GM20431 (cell line): Measurements from ENCODE around the gene PLEKHG4B.
"Not testable (repeated sequence)": the region's sequence is repeated elsewhere in the genome, so short reads cannot be mapped to it uniquely, and the experiment has no call there.

ENCODE experiments used
- in situ Hi-C: fragments of 300-500 bp; cut with MseI, MboI; formaldehyde crosslinking; loops from one replicate; pipeline ENCODE4 v1.15.0; 2020; ENCODE audit warnings: low sequenced_read_pairs; ENCODE audit not compliant: unreplicated experiment

The PLEKHG4B gene

DNA sequence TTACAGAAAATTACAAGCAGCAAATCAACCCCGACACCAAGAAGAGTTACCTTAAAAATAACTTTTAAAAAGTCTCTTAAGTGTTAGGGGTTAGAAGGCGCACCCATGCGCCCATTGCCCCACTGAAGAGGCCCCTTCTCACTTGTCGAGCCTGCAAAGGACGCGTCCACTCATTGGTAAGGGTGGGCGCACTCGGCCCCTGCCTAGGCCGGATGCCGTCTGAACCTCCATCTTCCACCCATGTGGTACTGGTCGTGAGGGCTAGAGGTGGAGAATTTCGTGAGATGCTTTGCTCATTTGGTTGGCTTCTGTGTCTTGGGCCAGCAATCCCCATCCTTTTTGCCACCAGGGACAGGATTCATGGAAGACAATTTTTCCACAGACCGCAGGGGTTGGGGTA lies 71.9 kb downstream of the PLEKHG4B start:
- in situ Hi-C loops, result no loop called here

DNA sequence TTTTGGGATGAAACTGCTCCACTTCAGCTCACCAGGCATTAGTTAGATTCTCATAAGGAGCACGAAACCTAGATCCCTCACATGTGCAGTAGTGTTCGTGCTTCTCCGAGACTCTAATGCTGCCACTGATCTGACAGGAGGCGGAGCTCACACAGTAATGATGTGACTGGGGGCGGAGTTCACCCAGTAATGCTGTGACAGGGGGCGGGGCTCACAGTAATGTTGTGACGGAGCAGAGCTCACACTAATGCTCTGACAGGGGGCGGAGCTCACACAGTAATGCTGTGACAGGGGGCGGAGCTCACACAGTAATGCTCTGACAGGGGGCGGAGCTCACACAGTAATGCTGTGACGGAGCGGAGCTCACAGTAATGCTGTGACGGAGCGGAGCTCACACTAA lies 72.3 kb downstream of the PLEKHG4B start:
- in situ Hi-C loops, result no loop called here

DNA sequence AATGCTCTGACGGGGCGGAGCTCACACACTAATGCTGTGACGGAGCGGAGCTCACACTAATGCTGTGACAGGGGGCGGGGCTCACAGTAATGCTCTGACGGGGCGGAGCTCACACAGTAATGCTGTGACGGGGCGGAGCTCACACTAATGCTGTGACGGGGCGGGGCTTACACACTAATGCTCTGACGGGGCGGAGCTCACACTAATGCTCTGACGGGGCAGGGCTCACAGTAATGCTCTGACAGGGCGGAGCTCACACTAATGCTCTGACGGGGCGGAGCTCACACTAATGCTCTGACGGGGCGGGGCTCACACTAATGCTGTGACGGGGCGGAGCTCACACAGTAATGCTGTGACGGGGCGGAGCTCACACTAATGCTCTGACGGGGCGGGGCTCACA lies 72.8 kb downstream of the PLEKHG4B start:
- in situ Hi-C loops, result not testable (repeated sequence)

DNA sequence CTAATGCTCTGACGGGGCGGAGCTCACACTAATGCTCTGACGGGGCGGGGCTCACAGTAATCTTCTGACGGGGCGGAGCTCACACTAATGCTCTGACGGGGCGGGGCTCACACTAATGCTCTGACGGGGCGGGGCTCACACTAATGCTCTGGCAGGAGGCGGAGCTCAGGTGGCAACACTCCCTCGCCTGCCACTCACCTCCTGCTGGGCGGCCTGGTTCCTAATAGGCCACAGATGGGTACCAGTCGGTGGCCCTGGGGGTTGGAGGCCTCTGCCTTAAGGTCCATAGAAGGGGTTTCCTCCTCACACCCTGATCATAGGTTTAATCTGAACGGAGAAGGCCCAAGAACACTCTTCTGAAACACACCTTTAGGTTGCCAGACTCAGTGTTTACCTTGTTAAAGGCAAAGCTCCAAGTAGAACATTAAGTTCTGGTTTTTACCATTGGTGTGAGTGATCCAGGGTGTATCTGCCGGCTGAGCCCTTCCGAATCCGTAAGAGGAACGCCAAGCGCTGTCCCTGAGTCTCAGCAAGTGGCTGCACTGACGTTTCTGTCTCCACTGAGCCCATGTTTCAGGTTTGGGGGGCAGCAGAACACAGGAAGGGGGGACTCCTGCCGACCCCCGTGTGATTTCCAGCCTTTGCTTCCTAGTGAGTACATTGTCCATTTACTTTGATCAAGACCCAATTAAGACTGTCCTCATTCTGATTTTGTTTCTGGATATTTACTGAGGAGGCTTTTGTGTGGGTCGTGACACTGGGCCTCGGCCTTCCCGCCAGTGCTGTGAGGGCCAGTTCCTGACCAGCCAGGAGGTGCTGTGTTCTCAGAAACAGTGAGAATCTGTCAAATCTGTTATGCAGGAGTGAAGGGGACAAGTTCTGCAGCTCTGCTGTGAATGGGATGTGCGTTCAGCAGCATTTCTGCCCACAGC lies 74.7 kb downstream of the PLEKHG4B start:
- in situ Hi-C loops, result no loop called here

DNA sequence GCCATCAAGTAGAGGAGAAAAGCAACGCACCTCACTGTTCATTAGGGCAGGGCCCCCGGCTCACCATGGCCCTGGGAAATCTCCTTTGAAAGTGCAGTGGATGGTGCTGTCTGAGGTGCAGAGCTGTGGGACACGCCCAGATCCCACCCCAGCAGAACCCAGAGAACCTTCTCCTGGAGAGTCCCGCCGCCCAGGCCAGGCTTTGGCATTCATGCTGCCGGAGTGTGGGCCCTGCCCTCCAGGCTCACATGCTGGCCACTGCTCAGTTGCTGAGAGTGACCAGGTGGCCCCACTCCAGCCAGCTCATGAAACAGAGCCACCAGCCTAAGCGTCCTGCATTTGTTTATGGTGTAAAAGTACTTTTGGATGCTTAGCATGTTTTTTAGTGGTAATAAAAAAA lies 75.5 kb downstream of the PLEKHG4B start:
- in situ Hi-C loops, result no loop called here

DNA sequence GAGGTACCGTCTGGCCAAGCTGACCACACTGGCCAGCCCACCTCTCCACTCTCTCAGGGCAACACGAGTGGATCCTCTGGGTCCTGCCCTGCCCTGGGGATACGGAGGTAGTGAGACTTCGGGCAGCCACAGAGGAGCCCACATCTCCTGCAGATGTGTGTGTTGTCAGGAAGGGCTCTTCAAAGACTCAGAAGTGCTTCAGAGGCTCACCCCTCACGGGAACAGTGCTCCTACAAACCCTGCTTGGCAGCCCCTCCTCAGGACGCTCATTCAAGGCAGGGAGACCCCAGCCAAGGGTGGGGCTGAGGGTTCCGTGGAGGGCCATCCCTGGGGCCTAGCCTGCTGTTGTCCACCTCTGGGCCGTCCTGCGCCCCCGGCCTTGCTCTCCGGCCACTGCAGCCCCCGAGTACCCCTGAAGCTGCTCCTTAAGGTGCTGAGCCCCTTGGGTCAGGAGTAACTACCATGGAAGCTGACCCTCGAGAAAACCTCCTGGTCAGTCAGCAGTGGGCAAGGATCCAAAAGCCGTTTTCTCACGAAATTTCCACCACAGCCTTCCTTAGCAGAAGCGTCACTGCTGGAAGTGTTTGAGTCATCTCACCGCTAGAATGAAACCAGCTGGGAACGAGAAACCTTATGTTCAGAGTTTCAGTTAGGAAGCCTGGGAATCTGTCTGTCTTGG lies 76.2 kb downstream of the PLEKHG4B start:
- in situ Hi-C loops, result no loop called here

DNA sequence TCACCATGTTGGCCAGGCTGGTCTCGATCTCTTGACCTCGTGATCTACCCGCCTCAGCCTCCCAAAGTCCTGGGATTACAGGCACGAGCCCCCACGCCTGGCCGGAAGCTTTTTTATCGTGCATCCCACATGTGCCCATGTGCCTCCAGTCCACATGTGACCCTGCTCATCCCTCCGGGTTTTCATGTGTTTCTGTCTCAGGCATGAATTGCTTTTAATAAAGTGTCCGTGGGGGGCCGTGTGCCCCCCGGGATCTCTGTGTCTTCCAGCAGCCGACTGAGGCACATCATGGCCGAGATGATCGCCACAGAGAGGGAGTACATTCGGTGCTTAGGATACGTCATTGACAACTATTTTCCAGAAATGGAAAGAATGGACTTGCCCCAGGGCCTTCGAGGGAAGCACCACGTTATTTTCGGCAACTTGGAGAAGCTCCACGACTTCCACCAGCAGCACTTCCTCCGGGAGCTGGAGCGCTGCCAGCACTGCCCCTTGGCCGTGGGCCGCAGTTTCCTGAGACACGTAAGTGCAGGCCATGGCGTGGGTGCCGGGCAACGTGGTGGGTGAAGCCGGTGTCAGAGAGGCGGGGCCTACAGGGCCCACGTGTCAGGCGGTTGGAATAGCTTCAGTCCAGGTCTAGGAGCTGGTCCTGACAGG lies 77.2 kb downstream of the PLEKHG4B start:
- in situ Hi-C loops, result no loop called here

DNA sequence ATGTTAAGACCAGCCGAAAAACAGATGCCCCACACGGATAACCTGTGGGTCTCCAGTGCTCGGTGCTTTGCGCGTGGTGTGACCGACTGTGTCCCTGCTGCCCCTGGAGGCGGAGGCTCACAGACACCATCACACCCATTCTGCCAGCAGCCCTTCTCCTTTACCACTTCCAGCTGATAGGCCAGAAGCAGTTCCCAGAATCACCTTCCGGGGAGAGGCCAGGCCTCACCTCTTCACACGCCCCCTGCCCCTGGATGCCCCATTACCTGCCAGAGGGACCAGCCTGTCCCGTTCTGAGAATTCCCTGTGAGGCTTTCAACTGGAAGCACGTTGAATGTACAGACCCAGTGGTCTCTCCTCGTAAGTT lies 77.7 kb downstream of the PLEKHG4B start:
- in situ Hi-C loops, result no loop called here

DNA sequence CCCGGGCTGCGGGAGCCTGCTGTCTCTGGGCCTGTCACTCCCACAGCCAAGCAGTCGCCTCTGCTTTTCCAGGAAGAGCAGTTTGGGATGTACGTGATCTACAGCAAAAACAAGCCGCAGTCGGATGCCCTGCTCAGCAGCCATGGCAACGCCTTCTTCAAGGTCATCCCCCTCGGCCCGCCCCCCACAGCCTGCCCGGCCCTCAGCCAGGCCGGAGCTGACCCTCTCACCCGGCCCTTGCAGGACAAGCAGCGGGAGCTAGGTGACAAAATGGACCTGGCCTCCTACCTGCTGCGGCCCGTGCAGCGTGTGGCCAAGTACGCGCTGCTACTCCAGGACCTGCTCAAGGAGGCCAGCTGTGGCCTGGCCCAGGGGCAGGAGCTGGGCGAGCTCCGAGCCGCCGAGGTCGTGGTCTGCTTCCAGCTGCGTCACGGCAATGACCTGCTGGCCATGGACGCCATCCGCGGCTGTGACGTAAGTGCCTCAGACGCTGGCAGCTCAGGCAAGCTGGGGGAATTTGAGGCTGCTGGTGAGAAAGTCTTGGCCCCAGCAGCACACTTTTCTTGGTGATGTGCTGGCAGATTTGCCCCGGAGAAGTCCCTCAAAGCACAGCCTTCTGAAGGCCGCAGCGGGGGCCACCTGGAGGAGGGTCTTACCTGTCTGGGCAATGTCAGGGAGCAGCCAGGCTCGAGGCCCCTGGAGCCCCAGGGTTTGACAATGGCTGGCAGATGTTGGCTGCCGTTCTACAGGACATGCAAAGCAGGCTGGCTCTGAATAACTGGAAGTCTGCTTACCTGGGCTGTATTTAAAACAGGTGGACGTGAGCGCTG lies 79.2 kb downstream of the PLEKHG4B start:
- in situ Hi-C loops, result no loop called here

DNA sequence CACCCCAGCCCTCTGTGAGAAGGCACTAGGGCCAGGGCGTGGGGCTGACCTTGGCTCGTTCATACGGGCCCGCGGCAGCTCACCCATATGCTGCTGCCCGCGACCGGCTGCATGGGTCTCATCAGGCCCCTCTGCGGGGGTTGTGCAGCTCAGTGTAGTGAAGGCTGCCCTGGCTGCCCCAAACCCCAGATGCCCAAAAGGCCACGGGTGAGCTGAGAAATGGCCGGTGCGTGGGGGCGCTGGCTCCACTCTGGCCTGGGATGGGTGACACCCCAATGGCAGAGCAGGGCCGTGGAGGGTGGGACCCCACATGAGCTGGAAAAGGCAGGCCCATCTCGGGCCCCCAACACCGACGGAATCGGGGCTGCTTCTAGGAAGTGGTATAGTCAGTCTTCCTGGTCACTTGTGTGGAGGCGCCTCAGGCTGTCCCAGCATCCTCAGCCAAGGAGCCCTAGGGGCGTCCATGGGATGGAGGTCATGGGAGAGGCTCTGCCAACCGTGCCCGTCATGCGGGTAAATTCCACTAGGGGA lies 79.9 kb downstream of the PLEKHG4B start:
- in situ Hi-C loops, result no loop called here

DNA sequence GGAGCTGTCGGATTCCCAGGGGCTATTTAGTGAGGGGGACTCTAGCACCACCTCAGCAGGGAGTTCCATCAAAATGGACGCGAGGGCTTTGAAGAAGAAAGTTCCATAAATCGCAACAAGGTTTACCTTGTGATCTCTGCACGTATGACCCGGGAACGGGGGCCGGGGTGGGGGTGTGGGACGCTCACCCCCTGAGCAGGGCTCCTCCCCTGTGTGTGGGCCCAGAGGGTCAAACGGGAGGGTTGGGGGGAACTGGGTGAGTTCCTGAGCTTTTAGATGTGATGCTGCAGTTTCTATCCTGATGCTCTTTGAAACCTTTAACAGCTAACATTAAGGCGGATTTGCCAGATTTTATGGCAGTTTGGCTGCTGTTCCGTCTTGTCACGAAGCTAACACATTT lies 80.5 kb downstream of the PLEKHG4B start:
- in situ Hi-C loops, result no loop called here

DNA sequence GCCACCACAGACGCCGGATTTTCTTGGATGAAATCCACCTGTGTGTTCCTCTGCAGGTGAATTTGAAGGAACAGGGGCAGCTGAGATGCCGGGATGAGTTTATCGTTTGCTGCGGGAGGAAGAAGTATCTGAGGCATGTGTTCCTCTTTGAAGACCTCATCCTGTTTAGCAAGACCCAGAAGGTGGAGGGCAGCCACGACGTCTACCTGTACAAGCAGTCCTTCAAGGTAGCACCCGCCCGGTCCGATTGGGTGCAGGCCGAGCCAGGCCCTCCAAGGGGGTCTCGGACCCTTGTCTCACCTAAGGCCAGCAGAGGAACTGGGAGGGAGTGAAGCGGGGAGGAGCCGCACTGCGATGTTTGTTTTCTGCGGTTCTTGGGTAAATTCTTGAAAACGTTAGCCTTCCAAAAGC lies 80.9 kb downstream of the PLEKHG4B start:
- in situ Hi-C loops, result no loop called here

DNA sequence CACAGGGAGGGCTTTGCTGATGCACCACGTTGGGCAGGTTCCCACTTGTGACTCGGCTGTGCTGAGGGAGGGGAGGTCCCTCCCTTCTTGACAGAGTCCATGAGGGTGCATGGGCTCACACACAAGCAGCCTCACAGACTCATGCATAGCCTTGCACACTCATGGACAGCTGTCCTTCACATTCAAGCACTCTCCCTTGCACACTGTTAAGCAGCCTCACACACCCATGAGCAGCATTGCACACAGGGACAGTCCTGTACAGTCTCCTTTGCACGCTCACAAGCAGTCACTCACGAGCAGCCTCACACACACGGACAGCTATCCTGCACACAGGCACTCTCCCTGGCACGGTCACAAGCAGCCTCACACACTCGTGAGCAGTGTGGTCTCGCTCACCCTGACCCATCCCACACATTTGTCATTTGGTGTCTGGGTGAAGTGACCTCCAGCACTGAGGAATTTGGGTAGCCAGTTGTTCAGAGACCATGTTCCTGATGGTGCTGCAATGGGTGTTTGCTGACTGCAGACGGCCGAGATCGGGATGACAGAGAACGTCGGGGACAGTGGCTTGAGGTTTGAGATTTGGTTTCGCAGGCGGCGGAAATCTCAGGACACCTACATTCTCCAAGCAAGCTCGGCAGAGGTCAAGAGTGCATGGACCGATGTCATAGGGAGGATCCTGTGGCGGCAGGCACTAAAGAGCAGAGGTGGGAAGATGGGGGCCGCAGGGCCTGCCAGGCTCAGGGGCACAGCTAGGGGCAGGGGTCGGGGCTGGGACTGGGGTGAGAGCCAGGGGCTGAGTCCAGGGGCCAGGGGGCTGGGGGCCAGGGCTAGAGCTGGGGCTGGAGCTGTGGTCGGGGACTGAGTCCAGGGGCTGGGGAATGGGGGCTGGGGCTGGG lies 81.7 kb downstream of the PLEKHG4B start:
- in situ Hi-C loops, result no loop called here

DNA sequence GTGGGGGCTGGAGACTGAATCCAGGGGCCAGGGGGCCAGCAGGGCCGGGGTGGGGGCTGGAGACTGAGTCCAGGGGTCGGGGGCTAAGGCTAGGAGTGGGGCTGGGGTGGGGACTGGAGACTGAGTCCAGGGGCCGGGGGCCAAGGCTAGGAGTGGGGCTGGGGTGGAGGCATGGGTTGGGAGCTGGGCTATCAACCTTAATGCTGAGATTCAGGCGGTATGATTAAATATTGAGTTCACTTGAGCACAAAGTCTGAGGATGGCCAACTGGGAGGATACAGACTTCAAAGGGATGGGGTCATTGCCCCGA lies 82.3 kb downstream of the PLEKHG4B start:
- in situ Hi-C loops, result no loop called here

DNA sequence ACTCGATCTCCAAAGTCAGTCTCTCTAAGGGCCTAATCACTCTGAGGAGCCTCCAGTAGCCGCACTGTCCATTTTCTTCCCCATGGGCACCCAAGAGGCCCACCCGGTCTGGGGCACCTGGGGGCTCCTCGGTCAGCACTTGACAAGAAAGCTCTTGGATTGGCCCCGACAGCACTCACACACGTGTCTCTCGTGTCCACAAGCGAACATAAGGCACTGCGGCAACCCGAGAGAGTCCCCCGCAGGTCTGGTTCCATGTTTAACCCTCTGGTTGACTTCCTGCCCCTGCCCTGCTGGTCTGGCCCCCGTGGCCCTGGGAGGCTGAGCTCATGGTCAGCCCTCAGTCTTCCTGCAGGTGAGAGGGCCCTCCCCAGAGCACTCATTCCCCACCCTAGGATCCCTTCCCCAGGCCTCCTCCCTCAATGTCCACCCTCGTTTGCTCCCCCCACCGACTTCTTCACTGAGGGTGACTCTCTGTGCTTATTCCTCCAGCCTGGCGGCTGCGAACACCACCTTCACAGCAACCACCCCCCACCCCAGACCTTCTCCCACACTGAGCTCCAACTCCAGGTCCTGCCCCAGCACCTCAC lies 83.0 kb downstream of the PLEKHG4B start:
- in situ Hi-C loops, result no loop called here

DNA sequence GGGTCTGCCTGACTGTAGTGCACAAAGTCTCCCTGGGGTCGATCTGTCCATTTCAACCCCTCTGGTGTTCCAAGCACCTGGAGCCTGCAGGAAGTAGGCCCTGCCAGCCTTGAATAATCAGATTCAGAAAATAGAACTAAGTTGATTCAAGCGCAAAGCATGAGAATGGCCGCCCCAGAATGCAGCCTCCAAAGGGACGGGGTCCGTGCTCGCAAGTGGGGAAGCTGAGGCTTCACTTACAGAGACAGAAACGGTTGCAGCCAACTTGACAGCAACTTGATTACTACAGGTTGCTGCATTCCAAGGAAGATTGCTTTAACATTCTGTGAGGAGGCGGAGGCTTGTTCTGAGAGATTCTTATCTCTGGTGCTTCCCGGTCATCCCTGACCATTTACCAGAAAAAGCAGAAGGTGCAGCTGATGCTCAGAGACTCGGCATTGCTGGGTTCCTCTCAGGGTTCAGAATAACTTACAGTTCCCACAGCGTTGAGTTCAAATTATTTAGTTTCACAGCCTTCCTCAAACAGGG lies 84.4 kb downstream of the PLEKHG4B start:
- in situ Hi-C loops, result no loop called here

DNA sequence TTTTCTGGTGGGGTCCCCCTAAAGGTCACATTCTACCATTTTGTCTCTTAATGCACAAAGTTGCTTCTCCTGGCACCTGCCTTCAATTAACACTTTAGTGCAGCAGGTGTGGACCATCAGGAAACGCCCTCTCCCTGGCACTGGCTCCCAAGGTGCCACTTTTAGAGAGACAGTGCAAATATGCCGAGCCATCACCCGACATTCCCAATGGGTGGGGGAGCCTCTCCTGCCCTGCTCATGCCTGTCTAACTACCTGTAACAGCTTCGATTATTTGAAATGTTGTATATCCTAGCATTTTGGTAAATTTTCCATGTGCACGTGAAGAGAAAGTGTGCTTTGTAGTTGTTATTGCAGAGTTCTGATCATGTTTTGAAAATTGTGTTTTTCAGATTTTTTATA lies 86.1 kb downstream of the PLEKHG4B start:
- in situ Hi-C loops, result no loop called here

DNA sequence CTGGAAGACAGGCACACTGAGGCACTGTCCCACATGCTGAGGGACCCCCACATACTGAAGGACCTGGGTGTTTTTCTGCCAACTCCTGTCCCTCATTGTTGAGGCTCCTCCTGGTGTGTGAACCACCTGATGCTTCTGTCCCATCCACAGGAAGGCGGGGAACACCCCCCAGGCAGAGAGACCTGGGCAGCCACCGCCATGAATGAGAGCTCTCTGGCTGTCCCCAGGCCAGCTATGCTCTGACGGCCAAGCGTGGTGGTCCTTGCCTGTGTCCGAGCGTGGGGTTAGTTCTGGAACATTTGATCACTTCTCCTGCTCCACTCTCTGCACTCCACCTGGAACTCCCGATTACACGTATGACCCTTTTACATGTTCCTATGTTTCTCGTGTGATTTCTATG lies 87.4 kb downstream of the PLEKHG4B start:
- in situ Hi-C loops, result no loop called here
